ENCODE measurements around the gene VAV2.
A peak's percentile ranks its signal among the peaks of the same experiment; 100 is the strongest.

VAV2 gene

GRCh38 chr9:133979273-133979920 lies 12.7 kb downstream of the VAV2 start:
- peak; percentile 67 for DNase-seq (ENCODE audit: low read depth)
- TF ChIP-seq, protein P1, sequence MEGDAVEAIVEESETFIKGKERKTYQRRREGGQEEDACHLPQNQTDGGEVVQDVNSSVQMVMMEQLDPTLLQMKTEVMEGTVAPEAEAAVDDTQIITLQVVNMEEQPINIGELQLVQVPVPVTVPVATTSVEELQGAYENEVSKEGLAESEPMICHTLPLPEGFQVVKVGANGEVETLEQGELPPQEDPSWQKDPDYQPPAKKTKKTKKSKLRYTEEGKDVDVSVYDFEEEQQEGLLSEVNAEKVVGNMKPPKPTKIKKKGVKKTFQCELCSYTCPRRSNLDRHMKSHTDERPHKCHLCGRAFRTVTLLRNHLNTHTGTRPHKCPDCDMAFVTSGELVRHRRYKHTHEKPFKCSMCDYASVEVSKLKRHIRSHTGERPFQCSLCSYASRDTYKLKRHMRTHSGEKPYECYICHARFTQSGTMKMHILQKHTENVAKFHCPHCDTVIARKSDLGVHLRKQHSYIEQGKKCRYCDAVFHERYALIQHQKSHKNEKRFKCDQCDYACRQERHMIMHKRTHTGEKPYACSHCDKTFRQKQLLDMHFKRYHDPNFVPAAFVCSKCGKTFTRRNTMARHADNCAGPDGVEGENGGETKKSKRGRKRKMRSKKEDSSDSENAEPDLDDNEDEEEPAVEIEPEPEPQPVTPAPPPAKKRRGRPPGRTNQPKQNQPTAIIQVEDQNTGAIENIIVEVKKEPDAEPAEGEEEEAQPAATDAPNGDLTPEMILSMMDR (IDR thresholded peaks at IDR 0.05; ENCODE audit: insufficient read depth, low read depth, low read length, missing control alignments), result no peak
- no peak overlapping the region for H3K4me3 ChIP-seq (ENCODE audit: low read depth, low read length)

DNA sequence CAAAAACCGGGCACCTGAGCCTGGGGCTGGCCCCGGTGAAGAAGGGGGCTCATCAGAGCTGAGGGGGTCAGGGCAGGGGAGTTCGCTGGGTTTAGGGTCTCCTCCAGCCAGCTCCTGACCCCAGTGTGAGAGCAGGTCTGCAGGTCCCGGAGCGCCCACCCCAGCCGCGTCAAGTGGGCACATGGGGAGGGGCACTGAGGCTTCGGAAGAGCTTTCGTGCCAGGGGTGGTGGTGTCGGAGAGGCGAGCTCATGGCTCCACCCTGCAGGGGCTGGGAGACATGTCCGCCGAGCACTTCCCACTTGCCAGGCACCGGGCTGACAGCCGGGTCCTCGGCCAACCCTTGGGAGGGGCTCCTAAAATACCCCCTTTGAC lies 13.2 kb downstream of the VAV2 start:
- H3K4me3 ChIP-seq (ENCODE audit: low read depth, low read length), result no peak overlapping the region
- DNase-seq (ENCODE audit: low read depth), result no peak
- TF ChIP-seq, protein P1 (IDR thresholded peaks at IDR 0.05; ENCODE audit: insufficient read depth, low read depth, low read length, missing control alignments), result no peak

- no peak for DNase-seq (ENCODE audit: low read depth)
- no peak overlapping the region for H3K4me3 ChIP-seq (ENCODE audit: low read depth, low read length)
- TF ChIP-seq, protein P1 (IDR thresholded peaks at IDR 0.05; ENCODE audit: insufficient read depth, low read depth, low read length, missing control alignments), result no peak
These were observed 13.8 kb downstream of the VAV2 start for GRCh38 chr9:133978226-133978898.

GRCh38 chr9:133977421-133978201 lies 14.5 kb downstream of the VAV2 start:
- H3K4me3 ChIP-seq (ENCODE audit: low read depth, low read length), result no peak overlapping the region
- no peak for DNase-seq (ENCODE audit: low read depth)
- TF ChIP-seq, protein P1 (IDR thresholded peaks at IDR 0.05; ENCODE audit: insufficient read depth, low read depth, low read length, missing control alignments), result no peak

DNA sequence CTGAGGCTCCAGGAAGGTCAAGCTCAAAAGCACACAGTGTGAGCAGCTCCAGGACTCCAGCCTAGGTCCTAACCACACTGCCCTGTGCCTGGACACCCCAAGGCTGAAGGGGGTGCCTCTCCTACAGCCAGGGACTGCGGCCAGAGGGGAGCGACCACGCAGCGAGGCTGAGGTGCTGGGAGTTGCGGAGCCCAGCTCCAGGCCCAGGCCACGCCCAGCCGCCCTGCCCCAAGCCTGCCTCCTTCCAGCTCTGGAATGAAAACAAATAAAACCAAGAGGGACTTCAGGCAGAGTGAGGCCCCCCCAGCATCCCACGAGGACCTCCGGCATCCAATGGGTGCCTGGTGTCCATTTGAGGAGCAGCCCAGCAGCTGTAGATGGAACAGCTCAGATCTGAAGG lies 15.2 kb downstream of the VAV2 start:
- no peak for DNase-seq (ENCODE audit: low read depth)
- TF ChIP-seq, protein P1 (IDR thresholded peaks at IDR 0.05; ENCODE audit: insufficient read depth, low read depth, low read length, missing control alignments), result no peak
- no peak overlapping the region for H3K4me3 ChIP-seq (ENCODE audit: low read depth, low read length)

GRCh38 chr9:133976191-133976861 lies 15.8 kb downstream of the VAV2 start:
- H3K4me3 ChIP-seq (ENCODE audit: low read depth, low read length), result no peak overlapping the region
- DNase-seq (ENCODE audit: low read depth), result no peak
- TF ChIP-seq, protein P1 (IDR thresholded peaks at IDR 0.05; ENCODE audit: insufficient read depth, low read depth, low read length, missing control alignments), result no peak
